ENCODE data around the gene RBP2. TPM values are rescaled to one million over a fixed set of nuclear protein-coding genes. Genes with fewer than 3 reads are reported as not detected.
A peak's percentile ranks its signal among the peaks of the same experiment; 100 is the strongest.
"Not testable (repeated sequence)": the region's sequence is repeated elsewhere in the genome, so short reads cannot be mapped to it uniquely, and the experiment has no call there.

RBP2 gene
- total RNA-seq, 1 donor from 2014 or later = not detected

DNA sequence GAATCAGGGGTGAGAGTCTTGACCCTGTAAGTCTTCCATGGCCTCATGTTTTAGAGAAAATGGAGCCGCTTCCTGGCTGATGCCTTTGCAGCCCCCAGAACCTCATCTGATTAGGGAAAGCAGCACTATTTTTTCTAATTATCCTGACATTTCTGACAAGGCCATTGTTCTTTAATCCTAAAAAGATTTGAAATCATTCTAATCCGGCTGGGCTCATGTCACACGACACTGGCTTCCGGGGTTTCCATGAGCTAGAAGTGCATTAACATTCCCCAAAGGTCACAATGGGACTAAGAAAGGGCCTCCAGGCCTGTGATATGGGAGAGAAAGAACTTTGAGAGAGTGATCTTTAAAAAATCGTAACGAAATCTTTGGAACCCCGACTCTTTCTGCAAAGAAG lies 33.1 kb downstream of the RBP2 start:
- no peak for DNase-seq (ENCODE audit: low read depth, low spot score)

DNA sequence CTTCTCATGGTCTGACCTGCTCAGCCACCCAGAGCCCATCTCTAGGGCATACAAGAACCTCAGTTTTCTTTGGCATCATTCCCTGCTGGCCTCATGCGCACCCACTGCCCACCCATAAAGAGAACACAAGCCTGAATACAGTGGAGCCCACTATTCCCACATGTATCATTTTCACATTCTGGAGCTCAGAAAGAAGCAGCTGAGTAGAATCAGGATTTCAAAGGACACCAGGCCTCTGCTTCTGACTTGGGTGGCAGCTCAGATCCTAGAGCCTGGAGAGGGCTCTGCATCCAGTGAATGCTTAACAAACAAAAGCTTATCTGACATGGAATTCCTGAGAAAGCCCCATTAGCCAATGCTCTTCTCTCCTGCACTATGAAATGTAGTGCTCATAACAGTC lies 34.7 kb downstream of the RBP2 start:
- no peak for DNase-seq (ENCODE audit: low read depth, low spot score)

GRCh38 chr3:139440639-139441556 lies 35.4 kb downstream of the RBP2 start:
- DNase-seq (ENCODE audit: low read depth, low spot score) = no peak

GRCh38 chr3:139439278-139439677 lies 37.0 kb downstream of the RBP2 start:
- DNase-seq (ENCODE audit: low read depth, low spot score) = no peak

DNA sequence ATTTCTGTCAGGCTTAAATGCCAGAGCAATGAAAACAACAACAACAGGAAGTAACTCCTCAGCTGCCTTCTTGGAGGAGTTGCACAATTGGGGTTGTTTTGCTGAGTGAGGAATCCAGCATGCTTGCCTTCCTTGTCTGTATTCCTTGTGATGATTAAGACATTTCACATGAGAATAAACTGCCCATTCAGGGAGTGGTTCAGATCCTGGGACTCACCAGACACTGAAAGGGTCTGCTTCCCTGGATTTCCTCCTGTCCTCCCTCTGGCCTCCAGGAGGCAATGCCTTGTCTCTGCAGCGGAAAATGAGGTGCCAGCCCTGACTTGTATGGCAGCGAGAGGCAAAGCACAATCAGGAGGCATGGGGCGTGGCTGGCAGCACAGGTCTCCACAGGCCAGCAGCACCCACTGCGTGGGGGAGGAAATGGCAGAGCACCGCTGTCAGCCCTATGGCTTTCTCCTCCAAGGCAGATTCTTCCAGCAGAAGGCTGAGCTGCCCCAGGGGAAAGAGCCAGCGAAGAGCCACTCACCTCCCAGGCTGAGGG lies 41.5 kb downstream of the RBP2 start:
- no peak for DNase-seq (ENCODE audit: low read depth, low spot score)

DNA sequence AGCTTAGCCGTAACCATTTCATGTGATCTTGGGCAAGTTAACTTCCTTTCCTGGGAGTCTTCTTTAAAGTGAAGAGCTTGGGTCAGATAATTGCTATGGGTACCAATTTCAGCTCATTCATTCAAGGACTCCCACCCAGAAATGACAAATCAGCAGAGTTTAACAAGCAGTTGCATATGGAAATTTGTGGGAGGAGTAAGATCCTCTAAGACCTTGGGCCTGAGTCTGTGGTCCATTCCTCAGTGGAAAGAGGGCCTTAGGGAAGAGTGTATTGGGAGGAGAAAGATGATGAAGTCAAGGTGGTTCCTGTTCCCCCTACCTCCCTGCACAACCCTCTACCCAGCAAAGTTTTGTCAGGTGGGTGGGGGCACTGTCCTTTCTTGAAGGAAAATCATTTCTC lies 42.1 kb downstream of the RBP2 start:
- DNase-seq (ENCODE audit: low read depth, low spot score) = no peak

- DNase-seq (ENCODE audit: low read depth, low spot score) = no peak
These were observed 43.2 kb downstream of the RBP2 start for GRCh38 chr3:139433089-139433488.

DNA sequence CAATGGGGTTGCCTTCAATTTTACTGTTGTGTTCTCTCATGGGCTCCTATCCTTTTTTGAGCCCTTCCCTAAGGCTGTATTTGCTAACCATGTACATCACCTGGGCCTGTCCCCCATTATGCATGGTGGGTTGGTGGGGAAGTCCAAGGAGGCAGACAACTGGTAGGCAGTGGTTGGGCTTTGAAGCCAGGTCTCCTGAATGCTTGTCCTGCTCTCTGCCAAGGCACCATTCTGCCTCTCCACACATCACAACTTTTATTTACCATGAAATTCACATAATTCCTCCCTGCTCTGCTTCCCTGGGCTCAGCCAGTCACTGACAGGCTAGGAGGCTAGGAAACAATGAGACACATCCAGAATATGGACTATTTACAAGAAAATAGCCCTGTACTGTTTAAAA lies 45.8 kb downstream of the RBP2 start:
- DNase-seq (ENCODE audit: low read depth, low spot score) = no peak

DNA sequence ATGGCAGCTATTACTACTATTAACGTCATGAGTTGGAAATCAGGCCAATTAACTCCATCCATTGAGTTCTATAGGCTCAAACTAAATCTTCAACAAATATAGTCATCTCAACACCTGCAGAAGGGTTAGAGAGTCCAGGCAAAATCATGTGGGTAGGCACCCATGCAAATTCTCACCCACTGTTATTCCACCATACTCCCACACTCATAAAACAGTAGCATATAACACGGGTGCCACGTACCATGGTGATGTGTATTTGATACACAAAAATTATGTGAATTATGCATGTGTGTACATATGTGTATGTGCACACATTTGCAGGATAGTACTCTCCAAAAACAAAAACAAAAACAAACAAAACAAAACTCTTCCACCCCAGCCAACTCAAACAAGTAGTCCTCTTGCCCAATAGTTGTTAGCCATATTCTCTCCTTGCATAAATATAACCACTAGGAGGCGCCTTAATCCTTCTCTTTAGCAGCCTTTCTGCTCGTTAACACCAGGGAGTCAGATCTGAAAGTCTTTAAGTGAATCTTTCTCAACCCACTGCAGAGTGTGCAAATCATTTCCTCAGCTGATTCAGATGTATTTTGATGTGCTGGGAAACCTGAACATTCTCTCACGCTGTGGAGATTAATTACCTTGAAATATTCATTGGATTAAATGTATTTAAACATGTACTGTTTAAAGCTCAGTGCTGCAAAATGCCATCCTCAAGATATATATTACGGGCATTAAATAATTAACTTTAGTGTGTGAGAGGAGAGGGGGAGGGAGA lies 48.8 kb downstream of the RBP2 start:
- DNase-seq (ENCODE audit: low read depth, low spot score) = peak; percentile 11

GRCh38 chr3:139425745-139426400 lies 50.4 kb downstream of the RBP2 start:
- DNase-seq (ENCODE audit: low read depth, low spot score) = no peak

- no peak for DNase-seq (ENCODE audit: low read depth, low spot score)
These were observed 53.1 kb downstream of the RBP2 start for GRCh38 chr3:139423232-139423631.

GRCh38 chr3:139421460-139421859 lies 54.9 kb downstream of the RBP2 start:
- DNase-seq (ENCODE audit: low read depth, low spot score) = no peak

DNA sequence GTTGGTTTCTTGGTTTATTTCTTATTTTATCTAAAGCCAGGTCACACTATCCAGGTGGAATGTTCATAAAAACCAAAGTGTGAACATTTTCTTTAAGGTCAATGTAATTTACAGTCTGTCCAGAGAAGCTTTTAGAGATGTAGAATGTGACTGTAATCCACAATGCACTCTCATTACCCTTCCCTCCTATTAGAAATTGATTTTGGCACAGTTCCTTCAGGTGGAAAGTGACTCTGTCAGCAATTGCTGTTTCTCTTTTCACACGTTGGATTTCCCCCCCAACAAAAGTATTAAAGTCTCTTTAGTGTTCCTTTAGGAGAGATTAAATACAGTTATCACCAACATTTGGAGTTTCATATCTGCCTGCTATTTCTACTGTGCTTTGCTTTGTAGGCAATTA lies 55.3 kb downstream of the RBP2 start:
- no peak for DNase-seq (ENCODE audit: low read depth, low spot score)

GRCh38 chr3:139418144-139418543 lies 58.2 kb downstream of the RBP2 start:
- DNase-seq (ENCODE audit: low read depth, low spot score) = no peak

- DNase-seq (ENCODE audit: low read depth, low spot score) = no peak
These were observed 60.0 kb downstream of the RBP2 start for GRCh38 chr3:139416275-139416674.

DNA sequence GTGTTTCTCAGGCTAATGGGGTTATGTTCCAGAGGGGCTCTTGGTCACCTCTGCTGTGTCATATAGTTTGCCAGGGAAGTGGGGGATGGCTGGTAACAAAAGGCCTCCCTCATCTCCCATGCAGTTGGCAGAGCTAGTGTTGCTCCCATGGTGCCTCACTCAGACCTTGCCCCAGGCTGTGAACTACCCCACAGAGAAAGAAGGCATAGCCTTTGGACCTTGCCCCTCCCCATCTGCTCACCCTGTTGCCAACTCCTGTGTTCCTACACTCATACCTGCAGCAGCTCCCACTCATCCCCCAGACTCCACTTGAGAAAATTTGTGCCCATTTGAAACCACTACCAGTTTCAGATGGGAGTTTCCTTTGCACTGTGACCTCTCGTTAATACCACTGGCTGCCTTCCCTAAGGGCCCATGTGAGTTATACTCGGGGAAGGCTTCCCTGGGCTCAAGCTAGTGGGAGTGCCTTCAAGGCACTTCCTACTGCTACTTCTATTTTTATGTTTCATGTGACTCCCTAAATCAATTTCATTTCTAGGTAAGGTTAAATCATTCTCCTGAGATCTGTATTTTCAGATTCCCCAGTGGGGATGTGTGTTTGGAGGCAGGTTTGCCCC lies 61.6 kb downstream of the RBP2 start:
- DNase-seq (ENCODE audit: low read depth, low spot score) = no peak

GRCh38 chr3:139412891-139413290 lies 63.4 kb downstream of the RBP2 start:
- not testable (repeated sequence) for DNase-seq (ENCODE audit: low read depth, low spot score)
